ENCODE results near the gene SLC12A7.

Gene SLC12A7

GRCh38 chr5:1138445-1139245 lies 26.8 kb upstream of the SLC12A7 start:
- H3K4me3 ChIP-seq = no peak overlapping the region
- H3K9me3 ChIP-seq (ENCODE audit: low read depth, low read length) = no peaks in the 10 kb centered on the region
- TF ChIP-seq POLR2AphosphoS5 (IDR thresholded peaks at IDR 0.05; ENCODE audit: borderline replicate concordance, low read depth, low read length) (no peak; the same call in 1 of the 2 replicates), EZH2 (IDR thresholded peaks at IDR 0.05) (no peak), FOXP2 (optimal IDR thresholded peaks at IDR 0.05; ENCODE audit: control extremely low read depth, extremely low read length, insufficient read depth) (no peak)
- H3K27ac ChIP-seq = peak overlapping the region; percentile 29; the same call in 1 of the 2 replicates
- H3K9ac ChIP-seq (ENCODE audit: insufficient read length) = no peak overlapping the region
- H3K36me3 ChIP-seq (ENCODE audit: insufficient read depth, low read length) = no peaks in the 10 kb centered on the region
- DNase-seq (ENCODE audit: low read depth, low spot score) = no peak

- Histone ChIP-seq H3K9me3 (ENCODE audit: low read depth, low read length) (no peaks in the 10 kb centered on the region), H3K36me3 (ENCODE audit: insufficient read depth, low read length) (no peaks in the 10 kb centered on the region), H3K4me3 (peak overlapping the region; percentile 73), H3K9ac (ENCODE audit: insufficient read length) (peak overlapping the region; percentile 64), H3K27ac (peak overlapping the region; percentile 90)
- DNase-seq (ENCODE audit: low read depth, low spot score) = no peak
- TF ChIP-seq EZH2 (IDR thresholded peaks at IDR 0.05) (no peak), POLR2AphosphoS5 (IDR thresholded peaks at IDR 0.05; ENCODE audit: borderline replicate concordance, low read depth, low read length) (peak; percentile 67), FOXP2 (optimal IDR thresholded peaks at IDR 0.05; ENCODE audit: control extremely low read depth, extremely low read length, insufficient read depth) (no peak)
Observed at GRCh38 chr5:1137567-1138444, 25.9 kb upstream of the SLC12A7 start.

- Histone ChIP-seq H3K36me3 (ENCODE audit: insufficient read depth, low read length) (no peaks in the 10 kb centered on the region), H3K4me3 (peak overlapping the region; percentile 73), H3K9ac (ENCODE audit: insufficient read length) (peak overlapping the region; percentile 64), H3K27ac (peak overlapping the region; percentile 90; the same call in 1 of the 2 replicates), H3K9me3 (ENCODE audit: low read depth, low read length) (no peaks in the 10 kb centered on the region)
- DNase-seq (ENCODE audit: low read depth, low spot score) = no peak
- no peak for TF ChIP-seq EZH2 (IDR thresholded peaks at IDR 0.05)
- TF ChIP-seq POLR2AphosphoS5 (IDR thresholded peaks at IDR 0.05; ENCODE audit: borderline replicate concordance, low read depth, low read length) = no peak
- TF ChIP-seq FOXP2 (optimal IDR thresholded peaks at IDR 0.05; ENCODE audit: control extremely low read depth, extremely low read length, insufficient read depth) = no peak
Observed at GRCh38 chr5:1136814-1137213, 25.0 kb upstream of the SLC12A7 start.

- Histone ChIP-seq H3K9me3 (ENCODE audit: low read depth, low read length) (no peaks in the 10 kb centered on the region), H3K36me3 (ENCODE audit: insufficient read depth, low read length) (no peaks in the 10 kb centered on the region), H3K9ac (ENCODE audit: insufficient read length) (no peak overlapping the region), H3K4me3 (no peak overlapping the region), H3K27ac (no peak overlapping the region)
- no peak for DNase-seq (ENCODE audit: low read depth, low spot score)
- TF ChIP-seq POLR2AphosphoS5 (IDR thresholded peaks at IDR 0.05; ENCODE audit: borderline replicate concordance, low read depth, low read length) (no peak), EZH2 (IDR thresholded peaks at IDR 0.05) (no peak), FOXP2 (optimal IDR thresholded peaks at IDR 0.05; ENCODE audit: control extremely low read depth, extremely low read length, insufficient read depth) (no peak)
Observed at GRCh38 chr5:1135696-1136525, 24.0 kb upstream of the SLC12A7 start.

- DNase-seq (ENCODE audit: low read depth, low spot score) = no peak
- Histone ChIP-seq H3K4me3 (no peak overlapping the region), H3K27ac (peak overlapping the region; percentile 79; the same call in 1 of the 2 replicates), H3K9ac (ENCODE audit: insufficient read length) (no peak overlapping the region), H3K36me3 (ENCODE audit: insufficient read depth, low read length) (no peaks in the 10 kb centered on the region), H3K9me3 (ENCODE audit: low read depth, low read length) (no peaks in the 10 kb centered on the region)
- TF ChIP-seq FOXP2 (optimal IDR thresholded peaks at IDR 0.05; ENCODE audit: control extremely low read depth, extremely low read length, insufficient read depth) (no peak), POLR2AphosphoS5 (IDR thresholded peaks at IDR 0.05; ENCODE audit: borderline replicate concordance, low read depth, low read length) (no peak), EZH2 (IDR thresholded peaks at IDR 0.05) (no peak)
Observed at GRCh38 chr5:1134478-1134877, 22.6 kb upstream of the SLC12A7 start.

- H3K9me3 ChIP-seq (ENCODE audit: low read depth, low read length) = no peaks in the 10 kb centered on the region
- H3K4me3 ChIP-seq = peak overlapping the region; percentile 68
- no peak for DNase-seq (ENCODE audit: low read depth, low spot score)
- peak overlapping the region; percentile 79 for H3K27ac ChIP-seq
- no peak for TF ChIP-seq POLR2AphosphoS5 (IDR thresholded peaks at IDR 0.05; ENCODE audit: borderline replicate concordance, low read depth, low read length)
- TF ChIP-seq EZH2 (IDR thresholded peaks at IDR 0.05) = no peak
- TF ChIP-seq FOXP2 (optimal IDR thresholded peaks at IDR 0.05; ENCODE audit: control extremely low read depth, extremely low read length, insufficient read depth) = no peak
- H3K36me3 ChIP-seq (ENCODE audit: insufficient read depth, low read length) = no peaks in the 10 kb centered on the region
- H3K9ac ChIP-seq (ENCODE audit: insufficient read length) = peak overlapping the region; percentile 49
Observed at GRCh38 chr5:1133510-1134201, 21.8 kb upstream of the SLC12A7 start.

- Histone ChIP-seq H3K9ac (ENCODE audit: insufficient read length) (no peak overlapping the region), H3K36me3 (ENCODE audit: insufficient read depth, low read length) (no peaks in the 10 kb centered on the region), H3K27ac (peak overlapping the region; percentile 79), H3K4me3 (peak overlapping the region; percentile 68), H3K9me3 (ENCODE audit: low read depth, low read length) (no peaks in the 10 kb centered on the region)
- TF ChIP-seq EZH2 (IDR thresholded peaks at IDR 0.05) (no peak), POLR2AphosphoS5 (IDR thresholded peaks at IDR 0.05; ENCODE audit: borderline replicate concordance, low read depth, low read length) (no peak), FOXP2 (optimal IDR thresholded peaks at IDR 0.05; ENCODE audit: control extremely low read depth, extremely low read length, insufficient read depth) (no peak)
- DNase-seq (ENCODE audit: low read depth, low spot score) = no peak
Observed at GRCh38 chr5:1133108-1133507, 21.2 kb upstream of the SLC12A7 start.

All from SK-N-MC (cell line).